Activated naive CD8-positive, alpha-beta T cell (primary cell): Measurements from ENCODE around the gene RAB3IL1.

ENCODE experiments used
- H3K27ac Mint-ChIP-seq: one replicate; pipeline ENCODE4 v1.8.0; 2021; ENCODE audit warnings: mixed read lengths
- H3K27me3 Mint-ChIP-seq: one replicate; pipeline ENCODE4 v1.8.0; 2021; ENCODE audit warnings: mixed read lengths
- H3K36me3 Mint-ChIP-seq: one replicate; pipeline ENCODE4 v1.8.0; 2021; ENCODE audit warnings: mixed read lengths
- H3K4me1 Mint-ChIP-seq: one replicate; pipeline ENCODE4 v1.8.0; 2021; ENCODE audit warnings: low read depth, mixed read lengths
- H3K4me3 Mint-ChIP-seq: one replicate; pipeline ENCODE4 v1.8.0; 2021; ENCODE audit warnings: mild to moderate bottlenecking, mixed read lengths
- H3K9me3 Mint-ChIP-seq: one replicate; pipeline ENCODE4 v1.8.0; 2021; ENCODE audit warnings: low read depth, mixed read lengths

The RAB3IL1 gene

GRCh38 chr11:61905801-61906521 lies 11.4 kb downstream of the RAB3IL1 start:
- Mint-ChIP-seq H3K4me3 (no peak overlapping the region), H3K27me3 (no peaks in the 10 kb centered on the region), H3K27ac (no peak overlapping the region), H3K36me3 (no peaks in the 10 kb centered on the region), H3K9me3 (no peaks in the 10 kb centered on the region), H3K4me1 (no peaks in the 10 kb centered on the region)

GRCh38 chr11:61905067-61905696 lies 12.2 kb downstream of the RAB3IL1 start:
- Mint-ChIP-seq H3K36me3 (no peaks in the 10 kb centered on the region), H3K4me1 (no peaks in the 10 kb centered on the region), H3K27ac (no peak overlapping the region), H3K27me3 (no peaks in the 10 kb centered on the region), H3K9me3 (no peaks in the 10 kb centered on the region), H3K4me3 (no peak overlapping the region)

GRCh38 chr11:61904539-61905048 lies 12.8 kb downstream of the RAB3IL1 start:
- H3K36me3 Mint-ChIP-seq: no peaks in the 10 kb centered on the region
- no peak overlapping the region for H3K4me3 Mint-ChIP-seq
- no peaks in the 10 kb centered on the region for H3K27me3 Mint-ChIP-seq
- no peak overlapping the region for H3K27ac Mint-ChIP-seq
- H3K9me3 Mint-ChIP-seq: no peaks in the 10 kb centered on the region
- no peaks in the 10 kb centered on the region for H3K4me1 Mint-ChIP-seq

GRCh38 chr11:61903845-61904244 lies 13.5 kb downstream of the RAB3IL1 start:
- no peaks in the 10 kb centered on the region for H3K9me3 Mint-ChIP-seq
- no peak overlapping the region for H3K27ac Mint-ChIP-seq

GRCh38 chr11:61902313-61902712 lies 15.1 kb downstream of the RAB3IL1 start:
- H3K4me1 Mint-ChIP-seq: peaks cover 4% of the 10 kb centered on the region

More at GRCh38 chr11:61903845-61904244, 13.5 kb downstream of the RAB3IL1 start:
- Mint-ChIP-seq H3K36me3 (no peaks in the 10 kb centered on the region), H3K4me3 (no peak overlapping the region), H3K27me3 (no peaks in the 10 kb centered on the region), H3K4me1 (peaks cover 4% of the 10 kb centered on the region)

GRCh38 chr11:61901397-61901796 lies 16.0 kb downstream of the RAB3IL1 start:
- no peaks in the 10 kb centered on the region for H3K27me3 Mint-ChIP-seq
- no peak overlapping the region for H3K27ac Mint-ChIP-seq
- H3K36me3 Mint-ChIP-seq: no peaks in the 10 kb centered on the region
- H3K4me3 Mint-ChIP-seq: no peak overlapping the region
- H3K4me1 Mint-ChIP-seq: peaks cover 4% of the 10 kb centered on the region
- H3K9me3 Mint-ChIP-seq: no peaks in the 10 kb centered on the region

More at GRCh38 chr11:61902313-61902712, 15.1 kb downstream of the RAB3IL1 start:
- Mint-ChIP-seq H3K27ac (no peak overlapping the region), H3K36me3 (no peaks in the 10 kb centered on the region), H3K4me3 (no peak overlapping the region), H3K9me3 (no peaks in the 10 kb centered on the region), H3K27me3 (no peaks in the 10 kb centered on the region)

- H3K36me3 Mint-ChIP-seq: no peaks in the 10 kb centered on the region
Observed at GRCh38 chr11:61900251-61900650, 17.1 kb downstream of the RAB3IL1 start.

GRCh38 chr11:61899146-61899841 lies 18.1 kb downstream of the RAB3IL1 start:
- no peaks in the 10 kb centered on the region for H3K36me3 Mint-ChIP-seq
- peaks cover 4% of the 10 kb centered on the region for H3K4me1 Mint-ChIP-seq
- H3K9me3 Mint-ChIP-seq: no peaks in the 10 kb centered on the region
- no peak overlapping the region for H3K4me3 Mint-ChIP-seq
- no peaks in the 10 kb centered on the region for H3K27me3 Mint-ChIP-seq
- no peak overlapping the region for H3K27ac Mint-ChIP-seq

More at GRCh38 chr11:61900251-61900650, 17.1 kb downstream of the RAB3IL1 start:
- H3K4me1 Mint-ChIP-seq: peaks cover 4% of the 10 kb centered on the region
- no peaks in the 10 kb centered on the region for H3K27me3 Mint-ChIP-seq
- H3K4me3 Mint-ChIP-seq: no peak overlapping the region
- H3K9me3 Mint-ChIP-seq: no peaks in the 10 kb centered on the region
- H3K27ac Mint-ChIP-seq: no peak overlapping the region

GRCh38 chr11:61898247-61898582 lies 19.2 kb downstream of the RAB3IL1 start:
- Mint-ChIP-seq H3K27me3 (no peaks in the 10 kb centered on the region), H3K4me1 (peaks cover 7% of the 10 kb centered on the region), H3K4me3 (no peak overlapping the region), H3K9me3 (no peaks in the 10 kb centered on the region), H3K27ac (no peak overlapping the region), H3K36me3 (no peaks in the 10 kb centered on the region)

- Mint-ChIP-seq H3K4me1 (peaks cover 7% of the 10 kb centered on the region), H3K4me3 (no peak overlapping the region), H3K27ac (no peak overlapping the region), H3K36me3 (no peaks in the 10 kb centered on the region), H3K9me3 (no peaks in the 10 kb centered on the region), H3K27me3 (no peaks in the 10 kb centered on the region)
Observed at GRCh38 chr11:61897387-61898246, 19.7 kb downstream of the RAB3IL1 start.

GRCh38 chr11:61896665-61897386 lies 20.5 kb downstream of the RAB3IL1 start:
- Mint-ChIP-seq H3K9me3 (no peaks in the 10 kb centered on the region), H3K4me1 (peaks cover 9% of the 10 kb centered on the region), H3K27me3 (no peaks in the 10 kb centered on the region), H3K4me3 (no peak overlapping the region), H3K27ac (no peak overlapping the region), H3K36me3 (no peaks in the 10 kb centered on the region)

- Mint-ChIP-seq H3K36me3 (no peaks in the 10 kb centered on the region), H3K4me1 (peaks cover 11% of the 10 kb centered on the region), H3K27me3 (no peaks in the 10 kb centered on the region), H3K4me3 (no peak overlapping the region), H3K9me3 (no peaks in the 10 kb centered on the region), H3K27ac (no peak overlapping the region)
Observed at GRCh38 chr11:61895718-61896059, 21.7 kb downstream of the RAB3IL1 start.

- Mint-ChIP-seq H3K36me3 (no peaks in the 10 kb centered on the region), H3K4me1 (peaks cover 11% of the 10 kb centered on the region), H3K9me3 (no peaks in the 10 kb centered on the region), H3K27me3 (no peaks in the 10 kb centered on the region), H3K4me3 (no peak overlapping the region), H3K27ac (no peak overlapping the region)
Observed at GRCh38 chr11:61895046-61895717, 22.2 kb downstream of the RAB3IL1 start.

- no peaks in the 10 kb centered on the region for H3K36me3 Mint-ChIP-seq
- H3K27me3 Mint-ChIP-seq: no peaks in the 10 kb centered on the region
- H3K4me1 Mint-ChIP-seq: peaks cover 6% of the 10 kb centered on the region
- no peak overlapping the region for H3K4me3 Mint-ChIP-seq
- no peak overlapping the region for H3K27ac Mint-ChIP-seq
- H3K9me3 Mint-ChIP-seq: no peaks in the 10 kb centered on the region
Observed at GRCh38 chr11:61893981-61894380, 23.4 kb downstream of the RAB3IL1 start.
